Stimulated activated CD4-positive, alpha-beta T cell treated with anti-CD3 and anti-CD28 coated beads, Interleukin-1b, Interleukin-23, amount 100 ng/mL, for 48 hours (primary cell): ENCODE results near the gene PPP1R9B.
A peak's percentile ranks its signal among the peaks of the same experiment; 100 is the strongest.

Source experiments
- DNase-seq: peaks from one replicate; pipeline ENCODE4 v3.0.0-alpha.2; 2020

The PPP1R9B gene

DNA sequence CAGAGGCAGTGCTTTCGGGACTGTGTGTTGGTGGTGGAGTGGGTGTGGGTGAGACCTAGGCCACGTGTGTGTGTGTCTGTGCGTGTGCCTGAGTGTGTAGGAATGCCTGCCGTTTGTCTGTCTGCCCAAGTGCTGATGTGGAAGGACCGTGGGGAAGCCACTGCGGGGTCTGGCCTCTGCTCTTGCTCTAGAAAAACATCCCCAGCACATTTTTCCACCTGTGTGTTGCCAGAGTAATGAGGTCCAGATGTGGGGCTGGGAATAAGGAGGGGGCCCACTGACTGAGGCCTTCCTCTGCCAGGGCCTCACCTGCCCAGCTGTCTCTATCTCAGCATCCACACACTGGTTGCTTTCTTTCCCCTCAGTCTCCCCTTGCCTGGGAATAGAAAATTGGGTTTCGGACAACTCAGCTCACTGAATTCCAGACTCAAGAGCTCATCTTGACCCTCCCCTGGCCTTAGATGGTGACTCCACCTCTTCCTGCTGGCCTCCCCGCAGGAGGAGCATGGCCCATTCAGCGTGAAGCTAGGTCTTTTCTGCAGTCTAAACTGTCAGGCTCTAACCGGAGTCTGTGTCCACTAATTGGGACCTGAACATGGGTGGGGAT is 23.0 kb upstream of the PPP1R9B start:
- DNase-seq = no peak

DNA sequence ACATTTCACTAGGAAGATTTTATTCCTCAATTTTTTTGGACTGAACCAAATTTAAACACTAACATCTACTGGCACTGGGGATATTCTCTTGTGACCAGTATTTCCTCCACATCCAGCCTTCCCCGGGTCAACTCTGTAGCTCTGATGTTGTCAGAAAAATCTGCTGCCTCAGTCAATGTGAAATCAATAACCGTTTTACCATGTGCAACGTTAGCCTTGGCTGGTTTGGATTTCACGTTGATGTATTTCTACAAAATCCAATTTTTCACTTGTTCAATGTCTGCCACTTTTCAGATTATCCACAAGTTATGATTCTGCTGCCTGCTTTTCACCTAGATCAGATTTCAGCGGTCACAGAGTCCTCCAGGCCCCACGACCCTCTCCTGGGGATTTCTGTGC is 22.5 kb upstream of the PPP1R9B start:
- DNase-seq = no peak

DNA sequence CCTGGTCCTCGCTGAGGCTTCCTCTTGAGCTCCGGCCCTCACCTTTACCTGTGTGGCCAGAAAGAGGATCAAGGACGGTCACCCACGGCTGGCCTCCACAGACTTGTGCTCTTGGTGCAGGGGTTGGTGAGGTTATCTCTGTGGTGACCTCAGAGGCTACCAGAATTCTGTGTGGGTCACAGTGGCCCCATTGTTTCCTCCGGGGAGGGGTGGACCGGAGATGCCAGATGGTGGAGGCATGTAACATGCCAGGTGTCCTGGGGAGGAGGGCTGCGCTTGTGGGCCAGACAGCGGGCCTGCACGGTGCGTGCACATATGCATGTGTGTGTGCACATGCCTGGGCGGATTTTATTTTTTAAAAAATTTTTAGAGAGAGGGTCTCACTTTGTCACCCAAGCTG is 21.7 kb upstream of the PPP1R9B start:
- DNase-seq = no peak

DNA sequence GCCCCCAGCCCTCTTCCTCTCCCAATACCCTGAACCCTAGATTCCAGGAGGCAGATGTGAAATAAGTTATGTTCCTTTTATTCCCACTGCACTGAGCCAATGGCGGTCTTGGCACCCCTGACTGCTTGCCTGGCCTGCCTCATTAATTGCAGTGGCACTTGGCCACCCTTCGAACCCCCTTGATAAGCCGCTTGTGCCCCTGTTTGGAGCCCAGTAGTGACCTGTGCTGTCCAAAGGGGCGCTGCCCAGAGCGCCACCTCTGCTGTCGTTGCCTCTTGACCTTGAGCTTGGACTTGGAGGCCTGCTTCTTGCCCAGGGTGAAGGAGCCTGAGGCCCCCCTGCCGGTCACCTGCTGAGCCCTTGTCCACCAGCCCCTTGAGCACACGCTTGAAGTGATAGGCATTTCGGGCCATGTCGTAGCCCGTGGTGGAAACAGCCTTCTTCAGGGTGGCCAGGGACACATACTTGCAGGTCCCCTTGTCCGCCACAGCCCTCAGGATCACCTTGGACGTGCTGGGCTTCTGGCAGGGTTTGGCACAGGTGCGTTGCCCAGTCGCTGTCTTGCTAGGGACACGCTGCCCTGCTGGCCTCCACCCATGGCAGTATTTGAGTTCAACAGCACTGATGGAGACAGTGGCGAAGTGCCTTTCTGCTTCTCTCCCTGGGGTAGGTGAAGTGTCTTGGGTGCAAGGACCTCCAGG is 21.0 kb upstream of the PPP1R9B start:
- DNase-seq = no peak

DNA sequence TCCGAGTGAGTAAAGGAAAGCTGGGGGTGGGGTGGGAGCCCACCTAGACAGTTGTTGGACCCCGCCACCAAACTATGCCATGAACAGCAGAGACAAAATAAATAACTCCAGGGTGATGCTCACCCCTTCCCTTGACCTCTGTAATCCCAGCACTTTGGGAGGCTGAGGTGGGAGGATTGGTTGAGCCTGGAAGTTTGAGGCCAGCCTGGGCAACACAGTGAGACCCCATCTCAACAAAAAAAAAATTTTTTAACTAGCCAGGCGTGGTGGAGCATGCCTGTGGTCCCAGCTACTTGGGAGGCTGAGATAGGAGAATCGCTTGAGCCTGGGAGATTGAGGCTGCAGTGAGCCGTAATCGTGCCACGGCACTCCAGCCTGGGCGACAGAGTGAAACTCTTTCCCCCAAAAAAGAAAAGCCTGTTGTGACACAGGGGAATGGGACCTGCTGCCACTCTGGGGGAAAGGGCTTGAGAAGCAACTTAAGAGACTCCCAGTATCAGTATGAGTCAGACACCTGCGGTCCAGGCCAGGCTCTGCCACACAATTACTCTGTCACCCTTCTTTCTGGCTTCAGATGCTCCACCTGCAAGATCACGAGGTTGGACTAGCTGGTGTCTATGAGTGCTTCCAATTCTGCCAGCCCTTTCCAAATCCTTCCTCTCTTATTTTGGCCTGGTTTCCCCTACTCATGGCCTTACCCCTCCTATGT is 20.3 kb upstream of the PPP1R9B start:
- no peak for DNase-seq

DNA sequence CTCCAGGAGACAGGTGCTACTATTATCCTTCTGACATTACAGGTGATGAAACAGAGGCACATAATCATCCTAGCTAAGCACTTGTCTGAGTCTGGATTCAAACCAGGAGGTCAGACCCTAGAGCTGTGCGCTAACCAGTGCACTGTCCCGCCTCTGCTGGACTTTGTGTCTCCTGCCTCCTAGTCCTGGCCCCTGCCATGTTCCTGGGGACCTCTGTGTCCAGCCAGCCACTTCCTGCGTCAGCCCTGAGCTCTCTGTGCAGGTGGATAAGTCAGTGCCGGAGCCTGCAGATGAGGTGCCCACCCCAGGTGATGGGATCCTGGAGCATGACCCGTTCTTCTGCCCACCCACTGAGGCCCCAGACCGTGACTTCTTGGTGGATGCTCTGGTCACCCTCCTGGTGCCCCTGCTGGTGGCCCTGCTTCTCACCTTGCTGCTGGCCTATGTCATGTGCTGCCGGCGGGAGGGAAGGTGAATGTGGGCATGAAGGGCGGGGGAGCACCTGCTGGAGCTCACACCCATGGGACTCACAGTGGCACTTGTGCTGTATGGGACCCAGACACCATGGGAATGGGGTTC is 19.5 kb upstream of the PPP1R9B start:
- no peak for DNase-seq

DNA sequence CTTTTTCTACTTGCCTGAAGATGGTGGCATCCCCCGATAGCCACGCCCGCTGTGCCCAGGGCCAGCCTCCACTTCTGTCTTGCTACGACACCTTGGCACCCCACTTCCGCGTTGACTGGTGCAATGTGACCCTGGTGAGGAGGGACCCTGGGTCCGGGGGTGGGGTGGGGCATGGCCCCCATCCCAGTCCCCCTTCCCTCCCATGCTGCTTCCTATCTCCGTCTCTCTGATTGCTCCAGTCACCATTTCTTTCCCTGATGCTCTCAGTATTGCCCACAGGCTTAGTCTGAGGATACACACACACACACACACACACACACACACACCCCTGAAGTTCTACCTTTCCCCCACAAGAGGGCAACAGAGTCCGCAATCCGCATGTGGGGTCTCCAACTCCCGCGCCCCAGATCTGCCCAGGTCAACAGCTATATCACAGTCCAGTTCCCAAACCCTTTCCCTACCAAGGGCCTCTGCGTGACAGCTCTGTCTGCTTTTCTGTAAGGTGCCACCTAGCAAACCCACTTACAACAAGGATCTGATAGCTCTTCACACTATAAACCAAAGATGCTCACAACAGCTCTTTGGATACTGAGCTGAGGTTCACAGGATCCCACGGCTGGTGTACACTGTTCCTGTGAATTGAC is 18.8 kb upstream of the PPP1R9B start:
- DNase-seq = peak; percentile 53

DNA sequence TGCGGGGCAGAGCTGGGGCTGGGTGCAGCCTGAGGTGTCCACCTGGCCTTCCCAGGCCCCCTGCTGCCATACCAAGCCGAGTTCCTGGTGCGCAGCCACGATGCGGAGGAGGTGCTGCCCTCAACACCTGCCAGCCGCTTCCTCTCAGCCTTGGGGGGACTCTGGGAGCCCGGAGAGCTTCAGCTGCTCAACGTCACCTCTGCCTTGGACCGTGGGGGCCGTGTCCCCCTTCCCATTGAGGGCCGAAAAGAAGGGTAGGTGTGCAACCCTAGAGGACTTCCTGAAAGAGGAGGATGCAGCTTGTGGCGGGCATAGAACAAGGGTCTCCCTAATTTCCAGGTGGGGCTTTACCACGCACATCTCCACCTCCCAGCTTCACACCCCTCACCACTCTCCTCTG is 17.8 kb upstream of the PPP1R9B start:
- no peak for DNase-seq

DNA sequence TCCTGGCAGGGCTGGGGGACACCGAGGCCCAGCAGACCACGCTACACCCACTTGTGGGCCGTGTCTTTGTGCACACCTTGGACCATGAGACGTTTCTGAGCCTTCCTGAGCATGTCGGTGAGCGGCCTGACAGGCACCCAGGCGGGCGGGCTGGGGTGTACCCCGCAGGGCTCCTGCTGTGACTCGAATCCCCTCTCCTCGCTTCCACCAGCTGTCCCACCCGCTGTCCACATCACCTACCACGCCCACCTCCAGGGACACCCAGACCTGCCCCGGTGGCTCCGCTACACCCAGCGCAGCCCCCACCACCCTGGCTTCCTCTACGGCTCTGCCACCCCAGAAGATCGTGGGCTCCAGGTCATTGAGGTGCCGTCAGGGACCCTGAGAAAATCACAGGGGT is 16.9 kb upstream of the PPP1R9B start:
- DNase-seq = no peak

DNA sequence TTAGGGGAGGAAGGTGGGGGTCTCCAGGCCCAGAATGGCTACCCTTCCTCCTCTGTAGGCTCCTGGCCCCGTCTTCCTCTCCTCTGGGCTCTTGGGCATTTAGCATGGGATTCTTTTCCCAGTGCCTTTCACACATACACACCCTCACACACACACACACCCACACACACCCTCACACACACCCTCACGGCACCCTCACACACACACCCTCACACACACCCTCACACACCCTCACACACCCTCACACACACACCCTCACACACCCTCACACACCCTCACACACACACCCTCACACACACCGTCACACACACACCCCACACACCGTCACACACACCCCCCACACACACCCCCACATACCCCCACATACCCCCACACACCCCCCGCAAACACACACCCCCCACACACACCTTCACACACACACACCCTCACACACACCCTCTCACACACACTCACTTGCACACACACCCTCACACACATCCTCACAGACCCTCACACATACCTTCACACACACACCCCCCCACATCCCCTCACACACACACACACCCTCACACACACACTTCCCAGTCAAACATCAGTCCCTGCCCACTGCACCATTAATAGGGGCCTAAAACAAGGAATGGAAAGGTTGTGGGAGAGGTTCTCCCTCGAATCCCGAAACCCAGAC is 16.2 kb upstream of the PPP1R9B start:
- DNase-seq = no peak

DNA sequence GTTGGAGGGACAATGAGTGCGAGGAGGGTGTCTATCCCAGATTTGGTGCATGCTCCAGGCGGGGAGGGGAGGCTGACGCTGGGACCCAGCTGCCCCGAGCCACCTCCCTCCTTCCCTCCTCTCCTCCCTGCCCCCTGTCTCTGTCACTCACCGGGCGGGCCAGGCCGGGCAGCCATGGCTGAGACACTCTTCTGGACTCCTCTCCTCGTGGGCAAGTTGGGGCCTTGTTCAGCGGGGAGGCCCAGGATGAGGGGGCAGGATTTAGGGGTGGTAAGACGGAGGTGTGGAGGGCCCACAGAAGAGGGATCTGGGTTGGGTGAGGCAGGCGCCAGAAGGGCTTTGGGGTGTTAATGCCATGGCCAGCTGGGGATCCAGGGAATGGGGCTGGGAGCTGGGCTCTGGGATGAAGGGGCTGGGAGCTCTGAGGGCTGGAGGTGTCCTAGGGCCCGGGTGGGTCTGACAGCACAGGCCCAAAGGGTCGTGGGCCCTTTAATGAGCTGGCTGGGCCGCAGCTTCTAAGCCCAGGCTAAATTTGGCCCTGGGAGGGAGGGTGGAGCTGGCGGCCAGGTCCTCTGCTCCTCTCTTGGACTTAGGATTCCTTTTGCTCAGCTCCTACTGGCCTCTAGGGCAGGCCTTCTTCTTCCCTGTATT is 15.5 kb upstream of the PPP1R9B start, which contains the start of gene SGCA:
Gene SGCA, plus strand, starts transcription at position 139 of the 651 bp plus-strand sequence. Its CDS starts 36 bp downstream, at position 175.
- DNase-seq = no peak

DNA sequence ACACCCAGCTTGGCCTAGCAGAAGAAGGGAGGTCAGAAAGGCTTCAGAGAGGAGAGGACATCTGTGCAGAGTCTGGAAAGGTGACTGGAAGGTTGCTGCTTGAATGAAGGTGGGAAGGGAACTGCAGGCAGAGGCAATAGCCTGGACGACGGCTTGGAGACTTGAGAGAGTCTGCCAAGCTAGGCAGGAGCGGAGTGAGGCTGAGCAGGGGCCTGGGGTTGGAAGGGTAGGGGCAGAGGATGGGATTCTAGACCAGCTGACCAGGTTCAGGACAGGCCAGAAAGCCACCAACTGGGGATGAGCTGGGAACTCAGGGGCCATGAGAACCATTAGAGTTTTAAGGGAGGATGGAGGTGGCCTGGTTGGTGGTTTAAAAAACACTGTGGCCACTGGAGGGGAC is 15.0 kb upstream of the PPP1R9B start:
- DNase-seq = no peak

DNA sequence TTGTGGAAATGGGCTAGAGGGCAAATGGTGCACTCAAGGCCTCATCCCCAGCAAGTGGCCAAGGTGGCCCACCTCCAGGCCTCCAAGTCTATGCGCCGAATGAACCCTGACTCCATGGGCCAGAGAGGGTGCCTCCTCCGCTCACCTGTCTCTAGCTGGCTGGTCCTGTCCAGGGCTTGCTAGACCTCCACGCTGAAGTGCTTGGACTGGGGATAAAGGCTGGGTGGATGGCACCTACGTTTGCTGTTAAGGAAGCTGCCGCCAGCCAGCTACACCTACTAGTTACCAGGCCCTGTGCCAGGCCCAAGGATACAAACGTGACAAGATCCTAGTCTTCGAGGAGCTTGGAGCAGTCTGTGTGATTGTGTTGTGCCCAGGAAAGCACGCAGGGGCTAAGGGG is 14.6 kb upstream of the PPP1R9B start:
- DNase-seq = no peak

DNA sequence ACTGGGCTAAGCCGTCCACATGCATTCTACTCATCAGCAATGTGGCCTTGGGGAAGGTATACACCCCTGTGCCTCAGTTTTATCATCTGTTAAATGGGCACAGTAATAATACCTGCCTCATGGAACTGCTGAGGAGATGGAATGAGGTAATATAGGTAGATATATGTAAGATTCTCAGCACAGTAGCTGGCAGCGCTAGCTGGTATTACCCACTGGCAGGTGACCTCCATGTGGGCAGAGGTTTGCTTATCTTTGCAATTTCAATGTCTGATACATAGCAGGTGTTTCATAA is 14.2 kb upstream of the PPP1R9B start:
- DNase-seq = no peak

DNA sequence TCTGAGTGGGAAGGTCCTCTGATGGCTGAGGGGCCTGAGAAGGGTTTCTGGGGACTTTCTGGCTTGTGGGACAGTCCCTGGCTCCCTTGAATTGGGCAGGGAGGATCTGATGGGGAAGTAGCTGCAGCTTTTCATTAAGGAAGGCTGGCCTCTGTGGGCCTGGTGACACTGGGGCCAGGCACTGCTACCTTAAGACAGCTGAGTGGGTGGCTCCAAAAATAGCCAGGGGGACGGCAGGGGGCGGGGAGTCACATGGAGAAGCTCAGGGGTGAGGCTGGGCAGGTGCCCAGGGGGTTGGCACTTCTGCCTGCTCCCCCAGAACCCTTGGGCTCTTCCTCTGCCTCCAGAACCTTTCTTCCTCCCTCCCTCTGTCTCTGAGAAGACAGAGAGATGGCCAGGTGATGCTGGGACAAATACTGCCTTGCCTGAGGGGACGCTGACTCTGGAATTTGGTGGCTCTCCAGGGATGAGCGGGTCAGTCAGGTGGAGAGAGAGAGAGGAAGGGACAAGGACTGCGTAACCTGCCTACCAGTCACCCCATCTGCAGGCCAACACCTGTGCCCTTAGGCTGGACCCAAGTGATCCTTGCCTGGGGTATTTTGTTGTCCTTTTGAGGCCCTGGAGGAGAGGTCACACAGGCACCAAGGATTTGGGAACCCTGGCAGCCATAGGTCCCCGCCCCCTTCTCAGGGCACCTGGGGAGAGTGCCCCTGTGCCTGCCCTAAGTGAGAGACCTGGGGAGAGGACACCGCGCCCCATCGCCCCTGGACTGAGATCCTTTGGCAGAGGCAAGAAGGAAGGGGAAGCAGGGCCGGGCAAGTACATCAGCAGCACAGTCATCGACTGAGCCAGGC is 13.6 kb upstream of the PPP1R9B start:
- no peak for DNase-seq

DNA sequence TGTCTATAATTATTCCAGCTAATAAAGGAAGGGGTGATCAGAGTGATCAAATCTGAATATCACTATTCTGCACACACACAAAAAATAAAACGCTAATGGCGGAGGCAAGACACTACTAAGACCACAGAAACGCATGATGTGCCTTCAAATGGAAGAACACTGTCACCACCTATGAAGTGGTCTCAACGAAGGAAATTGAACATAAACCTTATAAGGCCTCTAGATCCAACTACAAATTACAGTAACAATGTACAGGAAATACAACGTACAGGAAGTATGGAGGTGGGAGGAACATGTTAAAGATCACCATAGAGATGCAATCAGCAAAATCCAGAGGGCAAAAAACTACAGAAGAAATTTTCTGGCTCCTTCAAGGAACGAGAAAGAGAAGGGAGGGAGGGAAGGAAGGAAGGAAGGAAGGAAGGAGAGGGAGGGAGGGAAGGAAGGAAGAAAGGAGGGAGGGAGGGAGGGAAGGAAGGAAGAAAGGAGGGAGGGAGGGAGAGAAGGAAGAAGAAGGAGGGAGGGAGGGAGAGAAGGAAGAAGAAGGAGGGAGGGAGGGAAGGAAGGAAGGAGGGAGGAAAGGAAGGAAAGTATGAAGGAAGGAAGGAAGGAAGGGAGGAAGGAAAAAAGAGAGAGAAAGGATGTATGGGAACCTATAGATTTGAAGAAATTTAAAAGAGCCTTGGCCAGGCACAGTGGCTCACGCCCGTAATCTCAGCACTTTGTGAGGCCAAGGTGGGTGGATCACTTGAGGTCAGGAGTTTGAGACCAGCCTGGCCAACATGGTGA is 12.2 kb upstream of the PPP1R9B start:
- no peak for DNase-seq

DNA sequence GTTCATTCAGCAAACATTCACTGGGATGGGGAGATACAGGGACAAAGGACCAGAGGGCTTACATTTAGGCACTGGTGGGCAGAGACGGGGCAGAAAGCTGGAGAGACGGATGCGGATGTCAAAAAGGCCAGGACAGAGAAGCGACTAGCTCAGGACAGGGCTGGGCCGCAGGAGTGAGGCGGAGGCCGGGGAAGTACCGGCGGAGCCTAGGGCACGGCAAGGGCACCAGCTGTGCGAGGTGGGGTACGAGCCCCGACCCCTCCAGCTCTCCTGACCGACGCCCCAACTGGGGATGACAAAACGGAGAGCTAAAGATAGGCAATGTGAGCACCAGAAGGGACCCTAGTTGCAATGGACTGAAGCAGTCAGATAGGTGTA is 11.4 kb upstream of the PPP1R9B start:
- DNase-seq = no peak

DNA sequence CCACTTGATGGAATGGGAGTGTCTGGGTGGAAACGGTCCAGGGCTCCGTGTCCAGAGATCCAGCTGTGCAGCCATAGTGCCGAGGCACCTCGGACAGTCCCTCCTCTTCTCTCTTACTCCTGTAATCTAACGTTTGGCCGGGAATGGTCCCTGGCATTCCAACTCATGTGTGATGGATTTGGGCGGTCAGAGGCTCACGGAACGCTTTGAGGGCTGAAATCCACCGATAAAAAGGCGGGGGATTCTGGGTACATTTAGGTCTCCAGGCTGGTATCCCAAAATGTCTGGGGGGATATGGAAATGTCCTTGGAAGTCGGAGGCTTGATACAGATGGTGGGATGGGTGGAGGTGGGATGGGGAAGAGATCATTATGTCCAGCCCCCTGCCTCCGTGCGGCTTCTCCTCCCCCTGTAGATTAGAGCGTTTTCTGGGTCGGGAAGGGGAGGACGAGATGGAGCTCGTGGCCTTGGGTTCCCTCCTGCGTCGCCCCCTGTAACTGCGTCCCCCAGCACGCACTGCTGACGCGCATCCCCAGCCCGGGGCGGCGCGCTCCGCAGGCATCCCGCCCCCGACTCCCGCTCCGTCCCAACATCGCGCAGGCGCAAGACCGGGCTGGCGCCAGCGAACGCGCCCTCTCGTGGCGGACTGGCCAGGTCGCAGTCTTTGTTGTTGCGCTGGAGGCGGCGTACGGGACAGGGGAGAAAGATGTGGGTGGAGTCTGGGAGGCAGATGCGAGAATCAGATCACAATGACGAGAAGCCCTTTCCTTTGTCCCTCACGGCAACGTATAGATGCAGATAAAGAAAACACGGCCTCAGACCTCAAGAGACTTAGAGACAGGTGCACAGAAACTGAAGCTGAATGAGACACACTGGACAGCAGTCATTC is 10.8 kb upstream of the PPP1R9B start:
- peak; percentile 95 for DNase-seq

DNA sequence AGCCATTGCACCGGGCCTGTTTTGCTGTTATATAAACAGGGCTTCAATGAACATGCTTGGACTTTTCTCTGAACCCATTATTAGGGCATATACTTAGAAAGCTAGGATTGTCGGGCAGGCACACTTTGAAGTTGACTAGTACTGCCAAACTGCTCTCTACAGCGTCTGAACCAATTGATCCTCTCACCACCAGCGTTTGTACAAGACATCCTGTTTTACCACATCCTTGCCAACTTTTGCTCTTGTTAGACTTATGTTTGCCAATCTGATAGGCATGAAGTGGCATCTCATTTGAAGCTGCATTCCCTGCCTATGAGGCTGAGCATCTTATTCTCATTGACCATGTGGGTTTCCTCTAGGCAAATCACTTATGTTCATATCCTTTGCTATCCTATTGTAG is 7.4 kb upstream of the PPP1R9B start:
- no peak for DNase-seq
